ENCODE data around the gene ENTPD6.
"Not testable (repeated sequence)": the region's sequence is repeated elsewhere in the genome, so short reads cannot be mapped to it uniquely, and the experiment has no call there.

Gene ENTPD6

DNA sequence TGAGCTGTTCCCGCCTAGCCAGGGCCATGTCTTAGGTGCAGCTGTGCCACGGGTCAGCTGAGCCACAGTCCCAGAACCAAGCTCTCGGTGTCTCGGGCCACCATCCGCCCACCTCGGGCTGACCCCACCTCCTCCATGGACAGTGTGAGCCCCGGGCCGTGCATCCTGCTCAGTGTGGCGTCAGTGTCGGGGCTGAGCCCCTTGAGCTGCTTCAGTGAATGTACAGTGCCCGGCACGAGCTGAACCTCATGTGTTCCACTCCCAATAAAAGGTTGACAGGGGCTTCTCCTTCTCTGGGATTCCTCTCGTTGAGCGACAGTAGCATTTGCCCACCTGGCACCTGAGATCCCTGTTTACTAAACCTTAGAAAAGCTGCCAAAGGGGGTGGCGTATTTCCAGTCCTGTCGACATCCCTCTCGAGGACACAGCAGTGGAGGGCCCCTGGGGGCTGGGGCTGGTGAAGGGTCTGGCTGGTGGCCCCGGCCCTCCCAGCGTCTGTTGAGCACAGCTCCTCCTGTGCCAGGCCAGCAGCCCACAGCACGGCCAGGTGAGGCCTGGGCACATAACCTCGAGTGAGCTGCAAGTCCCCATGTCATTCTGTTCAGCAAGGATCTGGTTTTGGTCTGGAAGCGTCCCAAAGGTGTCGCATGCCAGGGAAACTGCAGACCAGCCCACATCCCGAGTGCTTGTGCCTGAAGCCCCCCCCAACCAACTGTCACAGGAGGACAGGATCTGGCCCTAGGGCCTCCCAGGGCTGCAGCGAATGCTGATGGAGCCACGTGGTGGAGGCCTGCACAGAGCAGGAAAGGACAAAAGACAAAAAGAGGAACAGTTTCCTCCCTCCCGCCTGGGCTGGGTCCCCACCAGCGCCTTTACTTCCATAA is 31.2 kb downstream of the ENTPD6 start:
- Histone ChIP-seq H3K27me3 (ENCODE audit: insufficient read depth, low read length) (no peaks in the 10 kb centered on the region), H3K9ac (ENCODE audit: low read depth, low read length) (no peak overlapping the region), H3K4me1 (ENCODE audit: insufficient read depth, low read length) (peaks cover 12% of the 10 kb centered on the region; the same call in 1 of the 2 replicates), H3K9me3 (ENCODE audit: insufficient read depth, low read depth, low read length) (no peaks in the 10 kb centered on the region), H3K4me3 (ENCODE audit: low read length) (no peak overlapping the region), H3K36me3 (ENCODE audit: insufficient read depth, low read length) (no peaks in the 10 kb centered on the region), H3K27ac (ENCODE audit: low read depth, low read length) (no peak overlapping the region)
- WGBS: 89% methylated on average over 28 of the region's 28 CpGs

DNA sequence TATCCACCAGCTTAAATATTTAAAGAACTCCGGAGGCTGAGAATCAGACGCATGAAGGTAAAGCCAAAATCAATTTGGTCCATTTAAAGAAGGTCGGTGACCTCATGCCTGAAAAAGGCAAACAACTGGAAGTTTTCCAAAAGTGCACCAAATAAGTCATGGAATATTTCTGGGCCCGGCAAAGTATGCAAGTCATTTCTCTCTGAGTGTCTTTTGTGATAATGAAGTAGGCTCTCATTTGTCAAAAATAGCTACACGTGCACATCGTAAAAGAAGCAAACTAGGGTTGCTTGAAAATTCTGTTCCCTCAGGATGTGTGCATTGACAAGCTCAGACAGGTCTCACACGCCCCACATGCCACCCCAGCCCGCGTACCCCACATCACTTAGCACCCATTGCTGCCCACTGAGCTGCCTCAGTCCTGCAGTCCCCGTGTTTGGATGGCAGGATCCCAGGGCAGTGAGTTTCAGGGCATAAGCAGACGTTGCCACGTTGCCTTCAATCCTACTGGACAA is 31.9 kb downstream of the ENTPD6 start:
- Histone ChIP-seq H3K4me3 (ENCODE audit: low read length) (no peak overlapping the region), H3K27me3 (ENCODE audit: insufficient read depth, low read length) (no peaks in the 10 kb centered on the region), H3K4me1 (ENCODE audit: insufficient read depth, low read length) (peaks cover 10% of the 10 kb centered on the region; the same call in 1 of the 2 replicates), H3K9ac (ENCODE audit: low read depth, low read length) (no peak overlapping the region), H3K9me3 (ENCODE audit: insufficient read depth, low read depth, low read length) (no peaks in the 10 kb centered on the region), H3K27ac (ENCODE audit: low read depth, low read length) (no peak overlapping the region), H3K36me3 (ENCODE audit: insufficient read depth, low read length) (no peaks in the 10 kb centered on the region)
- 93% methylated on average over 12 of the region's 12 CpGs for WGBS

DNA sequence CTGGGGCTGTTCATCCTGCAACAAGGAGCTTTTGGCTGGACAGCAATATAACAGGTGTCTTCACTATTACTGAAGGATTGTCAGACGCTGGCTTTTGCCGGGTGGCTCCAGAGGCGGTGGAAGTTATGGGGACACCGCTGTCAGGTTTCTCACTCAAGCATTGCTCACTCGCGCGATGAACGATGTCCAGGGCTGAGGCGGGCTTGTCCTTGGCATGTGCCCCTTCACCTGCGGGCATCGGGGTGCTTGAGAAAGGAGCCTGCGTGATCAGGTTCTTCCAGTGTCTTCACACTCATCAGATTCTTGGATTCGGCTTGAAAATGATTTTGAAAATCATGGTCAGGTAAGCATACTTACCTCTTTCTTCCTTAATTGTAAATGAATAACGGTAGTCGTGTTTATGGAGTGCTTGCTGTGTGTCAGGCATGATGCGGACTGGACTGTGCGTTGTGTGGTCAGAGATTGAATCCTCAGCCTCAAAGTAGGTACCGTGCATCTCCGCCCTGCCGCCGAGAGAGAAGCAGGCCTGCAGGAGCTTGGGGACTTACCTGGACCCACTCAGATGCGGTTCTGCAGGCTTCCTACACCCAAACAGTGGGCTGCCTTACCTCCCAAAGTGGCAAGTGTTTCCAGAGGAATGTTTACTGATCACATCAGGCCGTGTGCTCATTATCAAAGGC is 34.1 kb downstream of the ENTPD6 start:
- Histone ChIP-seq H3K9ac (ENCODE audit: low read depth, low read length) (no peak overlapping the region), H3K27me3 (ENCODE audit: insufficient read depth, low read length) (no peaks in the 10 kb centered on the region), H3K9me3 (ENCODE audit: insufficient read depth, low read depth, low read length) (no peaks in the 10 kb centered on the region), H3K4me1 (ENCODE audit: insufficient read depth, low read length) (peaks cover 11% of the 10 kb centered on the region; the same call in 1 of the 2 replicates), H3K27ac (ENCODE audit: low read depth, low read length) (no peak overlapping the region), H3K4me3 (ENCODE audit: low read length) (no peak overlapping the region), H3K36me3 (ENCODE audit: insufficient read depth, low read length) (no peaks in the 10 kb centered on the region)
- WGBS: 96% methylated on average over 23 of the region's 23 CpGs

GRCh38 chr20:25230166-25230831 is 34.8 kb downstream of the ENTPD6 start:
- H3K36me3 ChIP-seq (ENCODE audit: insufficient read depth, low read length): no peaks in the 10 kb centered on the region
- peaks cover 11% of the 10 kb centered on the region; the same call in 1 of the 2 replicates for H3K4me1 ChIP-seq (ENCODE audit: insufficient read depth, low read length)
- H3K4me3 ChIP-seq (ENCODE audit: low read length): no peak overlapping the region
- H3K9me3 ChIP-seq (ENCODE audit: insufficient read depth, low read depth, low read length): no peaks in the 10 kb centered on the region
- WGBS: 96% methylated on average over 8 of the region's 8 CpGs
- no peak overlapping the region for H3K27ac ChIP-seq (ENCODE audit: low read depth, low read length)
- H3K27me3 ChIP-seq (ENCODE audit: insufficient read depth, low read length): no peaks in the 10 kb centered on the region
- H3K9ac ChIP-seq (ENCODE audit: low read depth, low read length): no peak overlapping the region

DNA sequence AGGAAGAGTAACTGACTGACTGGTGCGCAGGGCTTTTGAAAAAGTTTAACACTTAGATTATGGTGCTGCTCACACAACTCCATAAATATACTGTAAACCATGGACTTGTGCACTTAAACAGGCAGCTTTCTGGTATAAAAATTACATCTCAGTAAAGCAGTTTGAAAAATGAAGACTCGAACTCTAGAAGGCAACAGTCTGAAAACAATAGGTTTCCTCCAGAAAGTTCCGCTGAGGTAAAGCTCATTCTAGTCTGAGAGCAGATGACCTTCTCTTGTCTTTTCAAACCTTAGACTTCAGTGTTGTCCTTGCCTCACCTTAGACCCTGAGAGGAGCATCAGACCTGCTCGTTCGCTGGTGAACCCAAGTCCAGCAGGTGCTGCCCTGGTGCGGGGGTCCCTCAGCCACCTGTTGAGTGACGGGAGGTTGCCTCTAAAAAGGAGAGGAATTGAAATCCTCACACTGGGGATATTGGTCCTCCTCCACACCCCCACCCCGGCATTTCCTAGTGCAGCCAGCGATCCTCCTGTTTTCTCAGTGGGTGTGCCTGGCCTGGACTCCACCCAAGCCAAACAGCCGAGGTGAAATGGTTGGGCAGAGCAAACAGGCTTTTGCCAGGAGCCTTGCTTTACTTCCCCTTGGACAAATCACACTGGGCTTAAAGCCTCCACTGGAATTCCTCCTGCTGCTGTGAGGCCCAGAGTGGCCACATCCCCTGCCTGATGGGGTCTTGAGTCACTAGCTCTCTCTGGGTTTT is 37.7 kb downstream of the ENTPD6 start:
- H3K9ac ChIP-seq (ENCODE audit: low read depth, low read length): no peak overlapping the region
- no peak overlapping the region for H3K27ac ChIP-seq (ENCODE audit: low read depth, low read length)
- H3K27me3 ChIP-seq (ENCODE audit: insufficient read depth, low read length): no peaks in the 10 kb centered on the region
- H3K4me3 ChIP-seq (ENCODE audit: low read length): no peak overlapping the region
- 88% methylated on average over 10 of the region's 10 CpGs for WGBS
- no peaks in the 10 kb centered on the region for H3K9me3 ChIP-seq (ENCODE audit: insufficient read depth, low read depth, low read length)
- no peaks in the 10 kb centered on the region for H3K36me3 ChIP-seq (ENCODE audit: insufficient read depth, low read length)
- peaks cover 21% of the 10 kb centered on the region; the same call in 1 of the 2 replicates for H3K4me1 ChIP-seq (ENCODE audit: insufficient read depth, low read length)

DNA sequence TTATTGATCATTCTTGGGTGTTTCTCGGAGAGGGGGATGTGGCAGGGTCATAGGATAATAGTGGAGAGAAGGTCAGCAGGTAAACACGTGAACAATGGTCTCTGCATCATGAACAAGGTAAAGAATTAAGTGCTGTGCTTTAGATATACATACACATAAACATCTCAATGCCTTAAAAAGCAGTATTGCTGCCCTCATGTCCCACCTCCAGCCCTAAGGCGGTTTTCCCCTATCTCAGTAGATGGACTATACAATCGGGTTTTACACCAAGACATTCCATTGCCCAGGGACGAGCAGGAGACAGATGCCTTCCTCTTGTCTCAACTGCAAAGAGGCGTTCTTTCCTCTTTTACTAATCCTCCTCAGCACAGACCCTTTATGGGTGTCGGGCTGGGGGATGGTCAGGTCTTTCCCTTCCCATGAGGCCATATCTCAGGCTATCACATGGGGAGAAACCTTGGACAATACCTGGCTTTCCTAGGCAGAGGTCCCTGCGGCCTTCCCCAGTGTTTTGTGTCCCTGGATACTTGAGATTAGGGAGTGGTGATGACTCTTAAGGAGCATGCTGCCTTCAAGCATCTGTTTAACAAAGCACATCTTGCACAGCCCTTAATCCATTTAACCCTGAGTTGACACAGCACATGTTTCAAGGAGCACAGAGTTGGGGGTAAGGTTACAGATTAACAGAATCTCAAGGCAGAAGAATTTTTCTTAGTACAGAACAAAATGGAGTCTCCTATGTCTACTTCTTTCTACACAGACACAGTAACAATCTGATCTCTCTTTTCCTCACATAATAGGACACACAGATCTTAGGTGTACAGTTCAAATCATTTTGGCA is 38.7 kb downstream of the ENTPD6 start:
- H3K4me3 ChIP-seq (ENCODE audit: low read length); H3K9ac ChIP-seq (ENCODE audit: low read depth, low read length); H3K27me3 ChIP-seq (ENCODE audit: insufficient read depth, low read length); H3K9me3 ChIP-seq (ENCODE audit: insufficient read depth, low read depth, low read length); H3K27ac ChIP-seq (ENCODE audit: low read depth, low read length); H3K36me3 ChIP-seq (ENCODE audit: insufficient read depth, low read length): not testable (repeated sequence)
- H3K4me1 ChIP-seq (ENCODE audit: insufficient read depth, low read length): peaks cover 21% of the 10 kb centered on the region; the same call in 1 of the 2 replicates
- 70% methylated on average over 6 of the region's 8 CpGs for WGBS

GRCh38 chr20:25236450-25237304 is 41.2 kb downstream of the ENTPD6 start:
- WGBS: 79% methylated on average over 15 of the region's 15 CpGs
- no peak overlapping the region for H3K27ac ChIP-seq (ENCODE audit: low read depth, low read length)
- peaks cover 24% of the 10 kb centered on the region; the same call in 1 of the 2 replicates for H3K4me1 ChIP-seq (ENCODE audit: insufficient read depth, low read length)
- H3K4me3 ChIP-seq (ENCODE audit: low read length): no peak overlapping the region
- H3K27me3 ChIP-seq (ENCODE audit: insufficient read depth, low read length): no peaks in the 10 kb centered on the region
- no peaks in the 10 kb centered on the region for H3K9me3 ChIP-seq (ENCODE audit: insufficient read depth, low read depth, low read length)
- no peaks in the 10 kb centered on the region for H3K36me3 ChIP-seq (ENCODE audit: insufficient read depth, low read length)
- no peak overlapping the region for H3K9ac ChIP-seq (ENCODE audit: low read depth, low read length)

DNA sequence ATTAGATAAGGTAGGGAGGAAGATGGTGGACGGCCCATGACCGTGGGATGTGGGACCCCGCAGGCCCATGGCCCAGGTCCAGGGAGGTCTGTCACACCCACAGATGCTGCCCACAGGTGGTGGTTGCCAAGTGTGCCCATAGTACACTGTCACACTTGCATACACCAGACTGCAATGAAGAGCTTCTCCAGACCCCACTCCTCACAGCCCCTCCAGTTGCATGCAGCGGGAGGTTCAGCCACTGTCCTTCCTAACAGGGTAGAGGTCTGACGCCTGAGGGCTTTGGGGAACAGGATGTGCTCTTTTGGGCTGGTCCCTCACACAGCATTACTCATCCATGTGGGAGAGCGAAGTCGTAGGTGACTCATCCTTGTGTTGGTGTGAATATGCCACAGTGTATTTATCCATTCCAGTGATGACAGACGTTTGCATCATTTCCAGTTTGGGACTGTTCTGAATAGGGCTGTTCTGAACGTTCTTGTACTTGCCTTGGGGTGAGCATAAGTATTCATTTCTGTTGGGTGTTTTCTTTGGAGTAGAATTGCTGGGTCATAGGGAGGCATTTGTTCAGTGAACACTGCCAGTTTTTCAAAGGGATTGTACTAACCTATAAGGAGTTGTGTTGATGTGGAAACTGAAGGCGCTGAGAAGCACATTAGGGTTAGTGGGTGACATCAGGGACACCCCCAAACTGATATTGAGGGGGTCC is 42.3 kb downstream of the ENTPD6 start:
- 82% methylated on average over 10 of the region's 10 CpGs for WGBS
- Histone ChIP-seq H3K36me3 (ENCODE audit: insufficient read depth, low read length) (no peaks in the 10 kb centered on the region), H3K27ac (ENCODE audit: low read depth, low read length) (no peak overlapping the region), H3K9me3 (ENCODE audit: insufficient read depth, low read depth, low read length) (no peaks in the 10 kb centered on the region), H3K4me3 (ENCODE audit: low read length) (no peak overlapping the region), H3K27me3 (ENCODE audit: insufficient read depth, low read length) (no peaks in the 10 kb centered on the region), H3K4me1 (ENCODE audit: insufficient read depth, low read length) (peaks cover 30% of the 10 kb centered on the region), H3K9ac (ENCODE audit: low read depth, low read length) (no peak overlapping the region)
